GM12891 (cell line): ENCODE data around the gene SIL1.

ENCODE experiments used
- PAX5 ChIP-seq: IDR thresholded peaks from 2 replicates; pipeline ENCODE4 v1.6.1; 2011; ENCODE audit warnings: low read length, moderate library complexity, mild to moderate bottlenecking; ENCODE audit not compliant: insufficient read depth, severe bottlenecking
- POLR2A ChIP-seq: IDR thresholded peaks from 2 replicates; pipeline ENCODE4 v1.6.1; 2011; ENCODE audit warnings: low read depth, low read length, control low read depth
- POLR2AphosphoS5 ChIP-seq: IDR thresholded peaks from 2 replicates; pipeline ENCODE4 v1.6.1; 2011; ENCODE audit warnings: low read depth, low read length, control low read depth
- POU2F2 ChIP-seq: IDR thresholded peaks from 2 replicates; pipeline ENCODE4 v1.6.1; 2011; ENCODE audit warnings: low read depth, mild to moderate bottlenecking, control low read depth, low read length, moderate library complexity
- SPI1 ChIP-seq: IDR thresholded peaks from 2 replicates; pipeline ENCODE4 v1.6.1; 2011; ENCODE audit warnings: low read depth, low read length, control low read depth
- TAF1 ChIP-seq: IDR thresholded peaks from 2 replicates; pipeline ENCODE4 v1.6.1; 2011; ENCODE audit warnings: low read depth, low read length, control low read depth

DNA sequence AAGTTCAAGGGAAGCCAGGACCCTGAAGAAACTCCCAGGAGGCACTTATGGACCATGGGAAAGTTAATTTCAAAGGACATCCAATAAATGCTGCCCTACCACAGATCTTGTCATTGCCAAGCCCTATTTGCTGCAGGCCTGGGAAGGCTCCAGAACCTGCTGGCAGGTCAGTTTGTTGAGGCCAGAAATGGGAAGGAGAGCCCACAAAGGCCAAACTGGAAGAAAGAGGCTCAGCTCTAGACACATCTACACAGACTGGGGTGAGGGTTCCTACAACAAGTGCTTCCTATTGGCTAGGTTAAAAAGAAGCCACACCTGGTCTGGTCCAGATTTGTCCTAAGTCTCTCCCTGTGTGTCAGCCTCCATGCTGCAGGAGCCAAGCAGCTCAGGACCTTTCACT is 94.4 kb downstream of the SIL1 start:
- TF ChIP-seq POLR2A (no peak), SPI1 (no peak), POLR2AphosphoS5 (no peak), PAX5 (no peak), POU2F2 (no peak), TAF1 (no peak)
